Kidney epithelial cell (primary cell): ENCODE data around the gene TTLL5. TPM values are rescaled to one million over a fixed set of nuclear protein-coding genes. Genes with fewer than 3 reads are reported as not detected.
"Not testable (repeated sequence)": the region's sequence is repeated elsewhere in the genome, so short reads cannot be mapped to it uniquely, and the experiment has no call there.

Experiments
- DNase-seq: peaks from one replicate; pipeline ENCODE4 v3.0.0-alpha.2; 2010; ENCODE audit warnings: low read depth
- H3K27me3 ChIP-seq: 2 replicates; pipeline ENCODE4 v1.6.0; 2011; ENCODE audit warnings: low read length; ENCODE audit not compliant: control insufficient read depth, insufficient read depth
- H3K36me3 ChIP-seq: 2 replicates; pipeline ENCODE4 v1.5.1; 2011; ENCODE audit warnings: low read length; ENCODE audit not compliant: control insufficient read depth, insufficient read depth
- H3K4me3 ChIP-seq: 2 replicates; pipeline ENCODE4 v1.5.1; 2011; ENCODE audit warnings: low read depth, mild to moderate bottlenecking, control low read depth, low read length
- total RNA-seq: library from RNA; depleted of rRNA; stranded (reverse); fragments of >200 nt; gene quantifications from 2 replicates; pipeline ENCODE4 v1.2.3, GENCODE V29; 2015
- TF ChIP-seq, protein P1 (sequence below): IDR thresholded peaks from 2 replicates; pipeline ENCODE4 v1.5.1; 2011; ENCODE audit warnings: mild to moderate bottlenecking, moderate library complexity, low read length, control low read depth, inconsistent platforms; ENCODE audit not compliant: insufficient read depth, poor library complexity, severe bottlenecking

TTLL5 gene
- total RNA-seq, 1 donor from 2014 or later = 24.7 TPM

DNA sequence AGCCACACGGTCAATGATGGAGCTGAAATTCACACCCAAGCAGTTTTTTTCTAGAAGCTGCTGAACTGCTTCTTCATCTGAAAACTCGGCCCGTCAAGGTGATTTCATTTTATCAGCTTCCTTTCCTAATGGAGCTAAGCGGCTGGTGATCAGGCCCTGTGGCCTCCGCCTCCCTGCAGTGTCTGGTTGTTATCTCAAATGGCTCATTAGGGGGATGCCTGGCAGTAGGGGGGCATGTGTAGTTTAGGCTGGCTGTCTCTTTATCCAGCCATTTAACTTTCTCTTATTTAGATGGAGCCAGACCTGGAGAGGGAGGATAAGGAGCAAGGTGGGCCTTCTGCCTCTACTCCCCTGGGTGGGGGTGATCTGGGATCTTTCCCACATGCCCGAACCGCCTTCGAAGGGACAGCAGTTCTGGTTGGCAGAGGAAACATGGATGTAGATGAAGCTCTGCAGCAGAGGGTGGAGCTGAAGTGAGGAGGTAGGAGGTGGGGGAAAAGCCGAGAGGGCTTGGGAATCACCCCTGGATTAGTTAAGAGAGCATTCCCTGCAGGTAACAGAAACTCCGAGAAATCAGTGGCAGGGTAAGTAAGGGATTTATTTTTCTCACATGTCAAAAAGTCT, 256.4 kb downstream of the TTLL5 start:
- Histone ChIP-seq H3K27me3 (no peaks in the 10 kb centered on the region), H3K4me3 (no peak overlapping the region), H3K36me3 (no peaks in the 10 kb centered on the region)
- no peak for DNase-seq
- TF ChIP-seq, protein P1, sequence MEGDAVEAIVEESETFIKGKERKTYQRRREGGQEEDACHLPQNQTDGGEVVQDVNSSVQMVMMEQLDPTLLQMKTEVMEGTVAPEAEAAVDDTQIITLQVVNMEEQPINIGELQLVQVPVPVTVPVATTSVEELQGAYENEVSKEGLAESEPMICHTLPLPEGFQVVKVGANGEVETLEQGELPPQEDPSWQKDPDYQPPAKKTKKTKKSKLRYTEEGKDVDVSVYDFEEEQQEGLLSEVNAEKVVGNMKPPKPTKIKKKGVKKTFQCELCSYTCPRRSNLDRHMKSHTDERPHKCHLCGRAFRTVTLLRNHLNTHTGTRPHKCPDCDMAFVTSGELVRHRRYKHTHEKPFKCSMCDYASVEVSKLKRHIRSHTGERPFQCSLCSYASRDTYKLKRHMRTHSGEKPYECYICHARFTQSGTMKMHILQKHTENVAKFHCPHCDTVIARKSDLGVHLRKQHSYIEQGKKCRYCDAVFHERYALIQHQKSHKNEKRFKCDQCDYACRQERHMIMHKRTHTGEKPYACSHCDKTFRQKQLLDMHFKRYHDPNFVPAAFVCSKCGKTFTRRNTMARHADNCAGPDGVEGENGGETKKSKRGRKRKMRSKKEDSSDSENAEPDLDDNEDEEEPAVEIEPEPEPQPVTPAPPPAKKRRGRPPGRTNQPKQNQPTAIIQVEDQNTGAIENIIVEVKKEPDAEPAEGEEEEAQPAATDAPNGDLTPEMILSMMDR = no peak

DNA sequence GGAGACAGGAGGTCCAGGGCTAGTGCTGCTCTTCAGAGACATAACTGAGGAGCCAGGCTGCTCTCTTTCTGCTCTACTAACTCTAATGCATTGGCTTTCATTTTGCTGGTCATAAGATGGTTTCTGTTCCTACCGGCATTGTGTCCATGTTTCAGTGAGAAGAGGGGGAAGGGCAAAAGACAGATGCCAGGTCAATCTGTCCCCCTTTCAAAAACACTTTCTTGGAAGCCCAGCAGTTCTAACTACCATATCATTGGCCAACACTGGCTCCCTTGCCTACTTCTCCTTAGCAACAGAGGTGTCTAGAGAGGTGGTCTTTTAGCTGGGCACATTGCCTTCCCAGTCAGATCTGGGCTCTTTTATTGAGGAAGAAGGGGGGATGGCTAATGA, 256.9 kb downstream of the TTLL5 start:
- no peak for DNase-seq
- H3K4me3 ChIP-seq = no peak overlapping the region
- H3K27me3 ChIP-seq = no peaks in the 10 kb centered on the region
- TF ChIP-seq, protein P1 = no peak
- no peaks in the 10 kb centered on the region for H3K36me3 ChIP-seq

DNA sequence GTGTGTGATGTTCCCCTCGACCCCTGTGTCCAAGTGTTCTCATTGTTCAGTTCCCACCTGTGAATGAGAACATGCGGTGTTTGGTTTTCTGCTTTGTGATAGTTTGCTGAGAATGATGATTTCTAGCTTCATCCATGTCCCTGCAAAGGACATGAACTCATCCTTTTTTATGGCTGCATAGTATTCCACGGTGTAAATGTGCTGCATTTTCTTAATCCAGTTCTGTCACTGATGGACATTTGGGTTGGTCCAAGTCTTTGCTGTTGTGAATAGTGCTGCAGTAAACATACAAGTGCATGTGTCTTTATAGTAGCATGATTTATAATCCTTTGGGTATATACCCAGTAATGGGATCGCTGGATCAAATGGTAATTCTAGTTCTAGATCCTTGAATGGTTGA, 259.4 kb downstream of the TTLL5 start:
- H3K36me3 ChIP-seq, H3K4me3 ChIP-seq, H3K27me3 ChIP-seq, DNase-seq: not testable (repeated sequence)

DNA sequence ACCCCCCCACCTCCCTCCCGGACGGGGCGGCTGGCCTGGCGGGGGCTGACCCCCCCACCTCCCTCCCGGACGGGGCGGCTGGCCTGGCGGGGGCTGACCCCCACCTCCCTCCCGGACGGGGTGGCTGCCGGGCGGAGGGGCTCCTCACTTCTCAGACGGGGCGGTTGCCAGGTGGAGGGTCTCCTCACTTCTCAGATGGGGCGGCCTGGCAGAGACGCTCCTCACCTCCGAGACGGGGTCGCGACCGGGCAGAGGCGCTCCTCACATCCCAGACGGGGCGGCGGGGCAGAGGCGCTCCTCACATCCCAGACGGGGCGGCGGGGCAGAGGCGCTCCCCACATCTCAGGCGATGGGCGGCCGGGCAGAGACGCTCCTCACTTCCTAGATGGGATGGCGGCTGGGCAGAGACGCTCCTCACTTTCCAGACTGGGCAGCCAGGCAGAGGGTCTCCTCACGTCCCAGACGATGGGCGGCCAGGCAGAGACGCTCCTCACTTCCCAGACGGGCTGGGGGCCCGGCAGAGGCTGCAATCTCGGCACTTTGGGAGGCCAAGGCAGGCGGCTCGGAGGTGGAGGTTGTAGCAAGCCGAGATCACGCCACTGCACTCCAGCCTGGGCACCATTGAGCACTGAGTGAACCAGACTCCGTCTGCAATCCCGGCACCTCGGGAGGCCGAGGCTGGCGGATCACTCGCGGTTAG, 264.2 kb downstream of the TTLL5 start:
- H3K27me3 ChIP-seq, H3K36me3 ChIP-seq, H3K4me3 ChIP-seq, DNase-seq: not testable (repeated sequence)

DNA sequence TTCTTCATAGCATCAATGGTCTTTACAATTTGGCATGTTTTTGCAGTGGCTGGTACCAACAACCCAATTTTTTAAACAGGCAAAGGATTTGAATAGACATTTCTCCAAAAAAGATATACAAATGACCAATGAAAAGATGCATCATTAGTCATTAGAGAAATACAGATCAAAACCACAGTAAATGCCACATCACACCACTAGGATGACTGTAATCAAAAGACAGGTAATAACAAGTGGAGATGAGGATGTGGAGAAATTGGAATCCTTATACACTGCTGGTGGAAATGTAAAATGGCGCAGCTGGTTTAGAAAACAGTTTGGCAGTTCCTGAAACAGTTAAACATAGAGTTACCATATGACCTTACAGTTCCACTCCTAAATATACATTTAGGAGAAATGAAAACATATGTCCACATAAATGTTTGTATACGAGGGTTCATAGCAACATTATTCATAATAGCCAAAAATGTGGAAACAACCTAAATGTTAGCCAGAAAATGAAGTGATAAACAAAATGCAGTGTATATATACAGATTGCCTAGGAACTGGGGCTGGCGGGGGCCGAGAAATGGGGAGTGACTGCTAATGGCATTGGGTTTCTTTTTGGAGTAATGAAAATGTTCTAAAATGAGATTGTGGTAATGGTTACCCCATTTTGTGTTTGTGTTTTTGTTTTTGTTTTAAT, 265.5 kb downstream of the TTLL5 start:
- TF ChIP-seq, protein P1 = no peak
- Histone ChIP-seq H3K36me3 (no peaks in the 10 kb centered on the region), H3K4me3 (no peak overlapping the region), H3K27me3 (no peaks in the 10 kb centered on the region)
- DNase-seq = no peak

DNA sequence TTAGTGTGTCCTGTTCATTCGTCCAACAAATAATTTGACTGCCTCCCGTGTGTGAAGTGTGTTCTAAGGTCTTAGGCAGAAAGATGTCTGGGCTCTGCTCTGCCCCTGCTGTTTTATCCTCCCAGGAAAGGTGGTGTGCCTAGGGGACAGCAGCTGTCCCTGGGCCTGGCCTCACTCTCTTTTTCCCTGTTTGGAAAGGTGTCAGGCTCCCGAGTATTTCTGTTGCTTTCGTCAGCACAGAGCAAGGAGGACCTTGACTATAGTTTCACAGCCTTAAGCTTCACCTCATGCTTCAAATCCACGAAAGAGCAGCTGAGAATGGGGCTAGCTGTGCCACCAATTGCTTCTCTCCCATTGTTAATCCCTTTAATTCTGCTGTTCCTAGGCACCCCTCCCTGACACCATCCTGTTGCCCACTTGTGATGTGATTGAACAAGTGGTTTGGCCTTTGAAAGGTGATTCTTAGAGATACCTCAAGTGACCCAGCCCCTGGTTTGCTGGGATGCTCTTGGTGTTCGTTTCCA, 266.6 kb downstream of the TTLL5 start:
- Histone ChIP-seq H3K4me3 (no peak overlapping the region), H3K36me3 (no peaks in the 10 kb centered on the region), H3K27me3 (no peaks in the 10 kb centered on the region)
- no peak for DNase-seq
- TF ChIP-seq, protein P1 = no peak
